Astrocyte of the spinal cord (primary cell): ENCODE measurements around the gene RALGPS1.

Source experiments
- DNase-seq: peaks from one replicate; pipeline ENCODE4 v3.0.0; 2011; ENCODE audit warnings: low read depth, low spot score
- H3K4me3 ChIP-seq: 2 replicates; pipeline ENCODE4 v1.5.1; 2011; ENCODE audit warnings: low read depth, mild to moderate bottlenecking, low read length, moderate library complexity
- in situ Hi-C: cut with HindIII; loops from 2 replicates; pipeline ENCODE4 v1.10.0; 2017; ENCODE audit warnings: low sequenced_read_pairs
- TF ChIP-seq, protein P1 (sequence below): IDR thresholded peaks from 2 replicates; pipeline ENCODE4 v1.5.1; 2012; ENCODE audit warnings: low read depth, mild to moderate bottlenecking, low read length, inconsistent platforms

Gene RALGPS1

DNA sequence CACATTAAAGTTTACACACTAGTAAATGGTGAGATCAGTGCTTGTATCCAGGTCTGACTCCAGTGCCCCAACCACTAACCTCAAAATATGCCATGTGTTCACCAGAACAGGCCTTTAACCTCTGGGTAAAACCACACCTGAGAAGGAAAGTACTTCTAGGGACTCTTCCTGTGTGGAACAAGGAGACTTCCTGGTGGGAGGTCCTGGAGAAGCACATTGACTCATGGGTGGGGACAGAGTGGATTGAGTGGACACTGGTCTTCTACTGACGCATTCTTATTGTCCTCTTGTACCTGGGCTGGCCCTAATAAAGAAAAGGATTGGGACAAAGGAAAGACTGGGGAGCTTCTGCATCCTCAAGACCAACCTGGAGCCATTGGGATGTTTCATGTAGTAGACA is 164.4 kb downstream of the RALGPS1 start:
- in situ Hi-C loops, result no loop called here
- H3K4me3 ChIP-seq, result no peak overlapping the region
- TF ChIP-seq, protein P1, sequence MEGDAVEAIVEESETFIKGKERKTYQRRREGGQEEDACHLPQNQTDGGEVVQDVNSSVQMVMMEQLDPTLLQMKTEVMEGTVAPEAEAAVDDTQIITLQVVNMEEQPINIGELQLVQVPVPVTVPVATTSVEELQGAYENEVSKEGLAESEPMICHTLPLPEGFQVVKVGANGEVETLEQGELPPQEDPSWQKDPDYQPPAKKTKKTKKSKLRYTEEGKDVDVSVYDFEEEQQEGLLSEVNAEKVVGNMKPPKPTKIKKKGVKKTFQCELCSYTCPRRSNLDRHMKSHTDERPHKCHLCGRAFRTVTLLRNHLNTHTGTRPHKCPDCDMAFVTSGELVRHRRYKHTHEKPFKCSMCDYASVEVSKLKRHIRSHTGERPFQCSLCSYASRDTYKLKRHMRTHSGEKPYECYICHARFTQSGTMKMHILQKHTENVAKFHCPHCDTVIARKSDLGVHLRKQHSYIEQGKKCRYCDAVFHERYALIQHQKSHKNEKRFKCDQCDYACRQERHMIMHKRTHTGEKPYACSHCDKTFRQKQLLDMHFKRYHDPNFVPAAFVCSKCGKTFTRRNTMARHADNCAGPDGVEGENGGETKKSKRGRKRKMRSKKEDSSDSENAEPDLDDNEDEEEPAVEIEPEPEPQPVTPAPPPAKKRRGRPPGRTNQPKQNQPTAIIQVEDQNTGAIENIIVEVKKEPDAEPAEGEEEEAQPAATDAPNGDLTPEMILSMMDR, result no peak
- no peak for DNase-seq

DNA sequence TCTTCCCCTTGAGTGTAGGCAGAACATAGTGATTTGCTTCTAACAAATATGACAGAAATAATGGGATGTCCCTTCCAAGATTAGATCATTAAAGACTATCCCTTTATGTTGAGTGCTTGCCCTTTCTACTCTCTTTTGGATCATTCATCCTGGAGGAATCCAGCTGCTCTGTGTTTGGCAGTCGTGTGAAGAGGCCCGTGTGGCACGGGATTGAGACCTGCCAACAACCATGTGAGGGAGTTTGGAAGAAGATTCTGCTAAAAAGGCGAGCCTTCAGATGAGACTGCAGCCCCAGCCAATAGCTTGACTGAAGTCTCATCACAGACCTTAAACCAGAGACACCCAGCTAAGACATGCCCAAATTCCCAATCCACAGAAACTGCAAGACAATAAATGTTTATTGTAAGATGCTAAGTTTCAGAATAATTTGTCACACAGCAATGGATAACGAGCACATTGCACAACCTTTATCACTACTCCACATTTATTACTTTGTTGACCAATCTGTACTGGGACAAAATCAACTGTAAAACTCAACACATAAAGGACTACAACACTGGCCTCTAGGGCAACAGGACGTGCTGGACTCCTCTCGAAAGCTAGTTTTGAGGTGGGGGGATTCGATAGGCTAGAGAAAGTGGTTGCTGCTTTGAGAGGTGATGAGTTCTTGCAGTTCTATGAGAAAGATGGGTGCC is 165.0 kb downstream of the RALGPS1 start:
- TF ChIP-seq, protein P1, result no peak
- H3K4me3 ChIP-seq, result no peak overlapping the region
- no peak for DNase-seq
- in situ Hi-C loops, result no loop called here

DNA sequence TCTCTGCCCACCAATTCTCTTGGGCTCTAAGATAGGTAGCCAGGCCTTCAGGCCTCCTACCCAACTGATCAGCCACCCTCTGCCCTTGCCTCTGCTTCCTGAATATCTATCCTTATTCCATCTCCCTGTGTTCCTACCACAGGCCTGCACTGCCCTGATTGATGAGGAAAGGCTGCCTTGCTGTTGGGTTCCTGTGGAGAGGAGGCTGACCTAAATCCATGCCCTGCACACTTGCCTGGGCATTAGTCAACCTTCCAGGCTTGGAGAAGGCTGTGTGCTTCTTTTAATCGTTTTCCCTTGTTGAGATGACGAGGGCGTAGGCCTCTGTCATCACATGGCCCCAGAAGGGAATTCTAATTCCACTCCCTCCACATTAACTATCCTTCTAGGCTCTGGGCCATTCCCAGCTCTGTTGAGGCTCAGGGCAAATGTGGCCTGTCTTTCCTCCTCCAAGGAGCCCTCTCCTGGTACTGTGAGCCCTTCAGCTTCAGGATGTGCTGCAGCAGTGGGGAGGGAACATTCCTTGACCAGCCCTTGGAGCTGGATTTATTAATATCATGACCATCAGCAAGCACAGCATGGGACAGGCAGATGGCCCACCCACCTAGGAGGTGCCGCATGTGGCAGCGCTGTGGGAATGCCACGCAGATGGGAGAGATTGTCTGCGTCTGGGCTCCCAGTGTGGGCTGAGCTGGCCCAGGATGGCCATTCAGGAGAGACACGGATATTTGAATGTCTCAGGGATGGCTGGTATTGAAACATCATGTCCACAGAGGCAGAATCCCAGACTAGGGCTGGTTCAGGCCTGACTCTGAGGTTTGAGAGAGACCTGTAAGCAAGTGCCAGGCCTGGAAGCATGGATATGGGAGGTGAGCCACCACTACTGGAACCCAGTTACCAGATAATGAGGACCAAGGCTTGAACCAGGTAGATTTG is 166.9 kb downstream of the RALGPS1 start:
- TF ChIP-seq, protein P1, result no peak
- no peak for DNase-seq
- in situ Hi-C loops, result no loop called here
- H3K4me3 ChIP-seq, result no peak overlapping the region

DNA sequence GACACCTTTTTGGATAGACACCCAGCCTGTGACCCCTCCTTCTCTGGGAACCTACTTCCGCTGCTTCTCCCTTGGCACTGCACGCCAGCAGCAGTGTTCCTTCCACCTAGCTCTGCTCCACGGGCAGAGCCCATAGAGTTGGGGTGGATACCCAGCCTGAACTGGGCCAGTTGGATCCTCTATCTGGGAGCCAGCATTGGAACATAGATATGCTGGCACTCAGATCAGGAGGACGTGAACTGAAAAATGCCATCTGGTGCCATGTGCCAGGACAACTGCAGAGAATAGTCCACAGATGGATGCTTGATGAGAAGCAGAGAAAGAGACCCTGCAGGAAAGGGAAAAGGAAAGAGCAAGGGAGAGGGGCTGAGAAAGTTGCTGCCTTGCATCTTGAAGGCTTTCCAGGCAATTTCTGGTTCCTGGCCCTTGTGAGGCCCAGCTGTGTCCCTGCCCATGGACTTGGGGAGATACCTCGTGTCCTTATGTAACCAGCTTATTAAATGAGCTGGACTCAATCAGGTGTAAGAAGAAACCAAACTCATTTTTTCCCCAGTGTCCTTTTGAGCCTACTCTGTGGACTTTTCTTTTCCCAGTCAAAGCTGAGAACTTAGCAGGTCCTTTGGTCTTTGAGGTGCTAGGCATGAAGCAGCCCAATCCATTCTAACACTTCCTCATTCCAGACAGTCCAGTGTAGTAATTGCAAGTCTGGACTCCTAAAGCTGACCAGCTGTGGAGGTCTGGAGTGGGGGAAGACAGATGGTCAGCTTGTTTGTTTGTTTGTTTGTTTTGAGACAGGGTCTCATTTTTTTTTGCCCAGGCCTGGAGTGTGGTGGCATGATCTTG is 168.8 kb downstream of the RALGPS1 start:
- H3K4me3 ChIP-seq, result no peak overlapping the region
- TF ChIP-seq, protein P1, result no peak
- in situ Hi-C loops, result no loop called here
- DNase-seq, result no peak

DNA sequence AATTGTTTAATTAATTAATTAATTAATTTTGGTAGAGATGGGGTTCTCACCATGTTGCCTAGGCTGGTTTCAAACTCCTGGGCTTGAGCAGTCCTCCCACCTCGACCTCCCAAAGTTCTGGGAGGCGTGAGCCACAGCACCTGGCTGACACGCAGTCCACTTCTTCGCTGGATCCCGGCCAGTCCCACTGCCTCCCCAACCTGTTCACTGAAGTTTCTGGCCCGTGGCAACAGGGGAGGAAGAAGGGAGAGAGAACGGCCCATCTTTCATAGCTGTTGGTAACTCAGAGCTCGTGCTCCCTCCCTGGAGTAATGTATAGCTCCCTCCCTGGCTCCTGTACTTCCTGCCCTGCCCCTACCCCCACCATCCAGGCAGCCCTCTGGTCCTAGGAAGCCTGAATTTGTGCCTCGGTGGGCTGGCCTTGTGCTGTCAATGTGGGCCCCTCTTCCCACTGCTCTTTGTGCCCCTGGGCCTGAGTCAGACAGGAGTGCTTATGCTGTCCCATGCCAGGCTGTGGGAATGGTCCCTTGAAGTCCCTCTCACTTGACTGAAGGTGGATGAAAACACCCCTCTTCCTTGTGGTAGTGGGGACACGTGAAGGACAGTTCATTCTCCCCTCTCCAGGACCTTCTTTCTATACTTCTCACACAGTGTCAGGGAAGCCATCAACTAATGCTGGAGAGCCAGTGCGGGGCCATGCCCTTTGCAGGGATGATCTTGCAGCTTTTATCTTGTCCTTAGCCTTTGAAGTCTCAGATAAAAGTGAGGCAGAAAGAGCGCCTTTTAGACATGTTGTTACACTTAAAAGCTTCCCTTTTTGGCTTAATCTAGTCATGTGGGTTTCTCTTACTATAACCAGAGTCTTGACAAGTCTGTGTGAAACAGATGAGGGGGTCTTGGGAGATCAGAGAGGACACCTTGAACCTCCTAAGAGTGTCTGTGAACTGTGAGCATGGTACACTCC is 169.8 kb downstream of the RALGPS1 start:
- in situ Hi-C loops, result no loop called here
- DNase-seq, result no peak
- TF ChIP-seq, protein P1, result no peak
- H3K4me3 ChIP-seq, result no peak overlapping the region
